ENCODE results near the gene BHLHA15. TPM values are rescaled to one million over a fixed set of nuclear protein-coding genes. Genes with fewer than 3 reads are reported as not detected.

The BHLHA15 gene
- total and polyA plus RNA-seq, 4 donors: 0.99 to 4.0 (median 2.8) TPM

DNA sequence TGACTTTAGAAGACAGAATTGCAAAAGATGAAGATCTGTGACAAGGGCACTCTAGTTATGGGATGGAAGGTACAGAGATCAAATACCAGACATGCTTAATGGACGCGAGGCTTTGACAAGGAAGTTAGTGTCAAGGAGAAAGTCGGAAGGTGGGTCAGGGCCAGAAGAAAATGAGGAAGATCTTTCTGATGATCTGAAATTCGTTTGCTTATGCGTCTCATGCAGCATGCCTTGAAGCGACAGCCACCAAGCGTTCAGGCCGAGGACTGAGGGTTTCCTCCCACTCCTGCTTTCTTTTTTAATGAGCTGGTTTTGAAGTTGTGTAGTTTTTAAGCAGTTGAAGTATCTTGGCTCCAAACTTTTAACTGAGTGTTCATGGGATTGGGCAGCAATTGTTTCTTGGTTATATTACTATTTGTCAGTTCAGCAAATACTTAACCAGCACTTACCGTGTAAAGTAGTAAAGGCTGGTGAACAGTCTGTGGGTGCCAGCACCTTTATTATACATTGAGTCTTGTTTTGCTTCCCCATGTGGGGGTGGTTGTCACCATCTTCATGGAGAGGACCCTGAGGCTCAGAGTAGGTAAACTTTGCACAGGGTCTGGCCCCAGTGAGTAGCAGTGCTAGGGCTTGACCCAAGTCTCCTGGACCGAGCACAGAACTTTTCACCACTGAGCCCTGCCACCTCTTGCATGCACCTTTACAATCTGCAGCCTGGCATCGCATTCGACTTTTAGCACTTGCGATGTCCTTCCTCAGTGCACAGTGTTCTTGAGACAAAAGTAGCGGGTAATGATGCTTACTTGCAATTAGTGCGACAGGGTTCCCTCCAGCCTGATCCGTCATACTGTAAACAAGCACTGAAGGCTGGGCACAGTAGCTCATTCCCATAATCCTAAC, 14.3 kb upstream of the BHLHA15 start:
- H3K9me3 ChIP-seq (ENCODE audit: control insufficient read depth, insufficient read depth, low read length): no peaks in the 10 kb centered on the region
- H3K27me3 ChIP-seq (ENCODE audit: control insufficient read depth, insufficient read depth, low read length): no peaks in the 10 kb centered on the region
- no peaks in the 10 kb centered on the region for H3K4me1 ChIP-seq (ENCODE audit: control insufficient read depth, insufficient read depth, low read length)
- peaks cover 38% of the 10 kb centered on the region for H3K36me3 ChIP-seq (ENCODE audit: control insufficient read depth, insufficient read depth, low read length)
- DNase-seq (ENCODE audit: low read depth in 4 of 6, low spot score in 6 of 6): no peak
- H3K27ac ChIP-seq (ENCODE audit: low read depth, low read length): no peak overlapping the region
- no peak overlapping the region for H3K4me3 ChIP-seq (ENCODE audit: low read depth, low read length)
- WGBS (ENCODE audit: insufficient coverage): 93% methylated on average over 13 of the region's 16 CpGs

DNA sequence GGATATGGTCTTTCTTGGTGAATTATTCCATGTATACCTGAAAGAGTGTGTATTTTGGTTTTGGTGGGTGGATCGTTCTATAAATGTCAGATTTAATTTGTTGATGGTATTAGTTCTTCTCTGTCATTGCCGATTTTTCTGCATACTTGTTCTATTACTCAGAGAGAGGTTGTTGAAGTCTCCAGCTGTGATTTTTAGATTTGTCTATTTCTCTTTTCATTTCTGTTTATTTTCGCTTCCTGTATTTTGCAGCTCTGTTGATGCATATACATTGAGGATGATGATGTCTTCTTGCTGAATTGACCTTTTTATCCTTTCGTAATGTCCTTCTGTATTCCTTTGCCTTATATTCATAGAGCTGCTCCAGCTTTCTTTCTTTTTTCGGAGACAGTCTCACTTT, 12.1 kb upstream of the BHLHA15 start:
- Histone ChIP-seq H3K4me3 (ENCODE audit: low read depth, low read length) (no peak overlapping the region), H3K36me3 (ENCODE audit: control insufficient read depth, insufficient read depth, low read length) (peaks cover 38% of the 10 kb centered on the region), H3K27ac (ENCODE audit: low read depth, low read length) (no peak overlapping the region), H3K4me1 (ENCODE audit: control insufficient read depth, insufficient read depth, low read length) (no peaks in the 10 kb centered on the region), H3K9me3 (ENCODE audit: control insufficient read depth, insufficient read depth, low read length) (no peaks in the 10 kb centered on the region), H3K27me3 (ENCODE audit: control insufficient read depth, insufficient read depth, low read length) (no peaks in the 10 kb centered on the region)
- 83% methylated on average over 1 of the region's 5 CpGs for WGBS (ENCODE audit: insufficient coverage)
- no peak for DNase-seq (ENCODE audit: low read depth in 4 of 6, low spot score in 6 of 6)

DNA sequence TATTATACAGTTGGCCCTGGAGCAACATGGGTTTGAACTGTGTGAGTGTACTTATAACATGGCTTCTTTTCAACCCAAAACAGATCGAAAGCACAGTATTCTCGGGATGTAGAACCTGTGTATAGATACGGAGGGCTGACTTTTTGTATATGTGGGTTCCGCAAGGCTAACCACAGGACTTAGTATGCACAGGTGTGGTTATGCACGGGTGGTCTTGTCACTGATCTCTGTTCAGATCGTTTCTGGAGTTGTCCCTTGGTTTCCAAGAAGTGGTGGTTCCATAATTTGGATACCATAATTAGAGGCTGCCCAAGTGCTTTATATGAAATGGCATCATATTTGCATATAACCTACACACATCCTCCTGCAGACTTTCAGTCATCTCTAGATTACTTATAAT, 10.9 kb upstream of the BHLHA15 start:
- WGBS (ENCODE audit: insufficient coverage): 100% methylated on average over 4 of the region's 6 CpGs
- DNase-seq (ENCODE audit: low read depth in 4 of 6, low spot score in 6 of 6): no peak
- Histone ChIP-seq H3K9me3 (ENCODE audit: control insufficient read depth, insufficient read depth, low read length) (no peaks in the 10 kb centered on the region), H3K4me1 (ENCODE audit: control insufficient read depth, insufficient read depth, low read length) (no peaks in the 10 kb centered on the region), H3K27me3 (ENCODE audit: control insufficient read depth, insufficient read depth, low read length) (no peaks in the 10 kb centered on the region), H3K36me3 (ENCODE audit: control insufficient read depth, insufficient read depth, low read length) (peaks cover 39% of the 10 kb centered on the region), H3K27ac (ENCODE audit: low read depth, low read length) (no peak overlapping the region), H3K4me3 (ENCODE audit: low read depth, low read length) (no peak overlapping the region)

GRCh38 chr7:98202367-98203195, 8.7 kb upstream of the BHLHA15 start:
- Histone ChIP-seq H3K27ac (ENCODE audit: low read depth, low read length) (no peak overlapping the region), H3K9me3 (ENCODE audit: control insufficient read depth, insufficient read depth, low read length) (no peaks in the 10 kb centered on the region), H3K4me3 (ENCODE audit: low read depth, low read length) (no peak overlapping the region), H3K27me3 (ENCODE audit: control insufficient read depth, insufficient read depth, low read length) (no peaks in the 10 kb centered on the region), H3K36me3 (ENCODE audit: control insufficient read depth, insufficient read depth, low read length) (peaks cover 47% of the 10 kb centered on the region), H3K4me1 (ENCODE audit: control insufficient read depth, insufficient read depth, low read length) (no peaks in the 10 kb centered on the region)
- DNase-seq (ENCODE audit: low read depth in 4 of 6, low spot score in 6 of 6): no peak
- 88% methylated on average over 10 of the region's 15 CpGs for WGBS (ENCODE audit: insufficient coverage)

GRCh38 chr7:98203261-98203963, 7.8 kb upstream of the BHLHA15 start:
- no peak for DNase-seq (ENCODE audit: low read depth in 4 of 6, low spot score in 6 of 6)
- H3K27ac ChIP-seq (ENCODE audit: low read depth, low read length): no peak overlapping the region
- H3K4me1 ChIP-seq (ENCODE audit: control insufficient read depth, insufficient read depth, low read length): no peaks in the 10 kb centered on the region
- peaks cover 49% of the 10 kb centered on the region for H3K36me3 ChIP-seq (ENCODE audit: control insufficient read depth, insufficient read depth, low read length)
- H3K27me3 ChIP-seq (ENCODE audit: control insufficient read depth, insufficient read depth, low read length): no peaks in the 10 kb centered on the region
- H3K4me3 ChIP-seq (ENCODE audit: low read depth, low read length): no peak overlapping the region
- WGBS (ENCODE audit: insufficient coverage): 93% methylated on average over 22 of the region's 28 CpGs
- H3K9me3 ChIP-seq (ENCODE audit: control insufficient read depth, insufficient read depth, low read length): no peaks in the 10 kb centered on the region

- DNase-seq (ENCODE audit: low read depth in 4 of 6, low spot score in 6 of 6): no peak
- Histone ChIP-seq H3K4me3 (ENCODE audit: low read depth, low read length) (no peak overlapping the region), H3K36me3 (ENCODE audit: control insufficient read depth, insufficient read depth, low read length) (peaks cover 49% of the 10 kb centered on the region)
Observed at GRCh38 chr7:98203964-98204605, 7.2 kb upstream of the BHLHA15 start.

GRCh38 chr7:98204670-98205069, 6.6 kb upstream of the BHLHA15 start:
- H3K36me3 ChIP-seq (ENCODE audit: control insufficient read depth, insufficient read depth, low read length): peaks cover 49% of the 10 kb centered on the region
- no peak for DNase-seq (ENCODE audit: low read depth in 4 of 6, low spot score in 6 of 6)
- no peaks in the 10 kb centered on the region for H3K27me3 ChIP-seq (ENCODE audit: control insufficient read depth, insufficient read depth, low read length)
- H3K4me1 ChIP-seq (ENCODE audit: control insufficient read depth, insufficient read depth, low read length): no peaks in the 10 kb centered on the region
- H3K4me3 ChIP-seq (ENCODE audit: low read depth, low read length): no peak overlapping the region
- H3K27ac ChIP-seq (ENCODE audit: low read depth, low read length): no peak overlapping the region
- 91% methylated on average over 11 of the region's 11 CpGs for WGBS (ENCODE audit: insufficient coverage)
- no peaks in the 10 kb centered on the region for H3K9me3 ChIP-seq (ENCODE audit: control insufficient read depth, insufficient read depth, low read length)

More at GRCh38 chr7:98203964-98204605, 7.2 kb upstream of the BHLHA15 start:
- Histone ChIP-seq H3K27me3 (ENCODE audit: control insufficient read depth, insufficient read depth, low read length) (no peaks in the 10 kb centered on the region), H3K27ac (ENCODE audit: low read depth, low read length) (no peak overlapping the region), H3K9me3 (ENCODE audit: control insufficient read depth, insufficient read depth, low read length) (no peaks in the 10 kb centered on the region), H3K4me1 (ENCODE audit: control insufficient read depth, insufficient read depth, low read length) (no peaks in the 10 kb centered on the region)
- 95% methylated on average over 15 of the region's 18 CpGs for WGBS (ENCODE audit: insufficient coverage)

- 97% methylated on average over 45 of the region's 47 CpGs for WGBS (ENCODE audit: insufficient coverage)
- H3K36me3 ChIP-seq (ENCODE audit: control insufficient read depth, insufficient read depth, low read length): peaks cover 49% of the 10 kb centered on the region
- no peak for DNase-seq (ENCODE audit: low read depth in 4 of 6, low spot score in 6 of 6)
- H3K4me1 ChIP-seq (ENCODE audit: control insufficient read depth, insufficient read depth, low read length): peaks cover under 1% of the 10 kb centered on the region
- no peaks in the 10 kb centered on the region for H3K27me3 ChIP-seq (ENCODE audit: control insufficient read depth, insufficient read depth, low read length)
- no peaks in the 10 kb centered on the region for H3K9me3 ChIP-seq (ENCODE audit: control insufficient read depth, insufficient read depth, low read length)
- H3K4me3 ChIP-seq (ENCODE audit: low read depth, low read length): no peak overlapping the region
- H3K27ac ChIP-seq (ENCODE audit: low read depth, low read length): no peak overlapping the region
Observed at GRCh38 chr7:98205162-98205845, 5.9 kb upstream of the BHLHA15 start.
